Thymus (tissue), 11 donors: ENCODE data around the gene DDA1. TPM values are rescaled to one million over a fixed set of nuclear protein-coding genes. Genes with fewer than 3 reads are reported as not detected.

ENCODE experiments used
- DNase-seq, 9 donors: peaks; one replicate each; pipeline ENCODE4 v3.0.0-alpha.2; 2013; ENCODE audit warnings: low spot score in 9 of 9, low read depth in 6 of 9, missing footprints in 1 of 9
- H3K27ac ChIP-seq, 2 donors: one replicate each; pipeline ENCODE4 v1.5.1; 2013; ENCODE audit warnings: control low read depth in 1 of 2, low read depth in 1 of 2, low read length in 1 of 2, mild to moderate bottlenecking in 1 of 2, moderate library complexity in 1 of 2
- H3K27me3 ChIP-seq, 2 donors: one replicate each; pipeline ENCODE4 v1.5.1; 2013; ENCODE audit warnings: low read length in 1 of 2; ENCODE audit not compliant: control insufficient read depth in 2 of 2, insufficient read depth in 1 of 2
- H3K36me3 ChIP-seq, 2 donors: one replicate each; pipeline ENCODE4 v1.5.1; 2013; ENCODE audit warnings: low read length in 1 of 2, mild to moderate bottlenecking in 1 of 2, moderate library complexity in 1 of 2; ENCODE audit not compliant: control insufficient read depth in 2 of 2, insufficient read depth in 2 of 2
- H3K4me1 ChIP-seq, 2 donors: one replicate each; pipeline ENCODE4 v1.5.1; 2013; ENCODE audit warnings: low read length in 2 of 2; ENCODE audit not compliant: control insufficient read depth in 2 of 2, insufficient read depth in 2 of 2
- H3K4me3 ChIP-seq, 2 donors: one replicate each; pipeline ENCODE4 v1.5.1; 2013; ENCODE audit warnings: low read length in 2 of 2, control low read depth in 1 of 2, mild to moderate bottlenecking in 1 of 2
- H3K9me3 ChIP-seq, 2 donors: one replicate each; pipeline ENCODE4 v1.5.1; 2013; ENCODE audit warnings: low read length in 1 of 2, mild to moderate bottlenecking in 1 of 2; ENCODE audit not compliant: control insufficient read depth in 2 of 2, insufficient read depth in 1 of 2
- WGBS: extraction: QIAGEN DNeasy Blood & Tissue Kit; methylation state at CpG from one replicate; pipeline ENCODE4 v1.1.7; 2013; 5-methylcytosine and 5-hydroxymethylcytosine counted together
- polyA plus RNA-seq: library from polyadenylated mRNA; stranded (reverse); fragments of 200-250 nt; gene quantifications from one replicate; pipeline ENCODE4 v1.2.3, GENCODE V29; 2013
- total RNA-seq: library from RNA; stranded (reverse); fragments of 120-200 nt; gene quantifications from one replicate; pipeline ENCODE4 v1.2.4, GENCODE V29; 2013
- donor health status: healthy.

DDA1 gene
- total and polyA plus RNA-seq, 2 donors = 23.5 to 51.7 TPM

- H3K27me3 ChIP-seq = peaks cover 3 to 14% of the 10 kb centered on the region in 2 donors
- H3K36me3 ChIP-seq = peaks cover 2 to 14% of the 10 kb centered on the region in 2 donors
- peaks cover 0 to 3% of the 10 kb centered on the region in 2 donors for H3K9me3 ChIP-seq
- DNase-seq = peak in 6 of 9 donors; percentile 45 to 81 (median 69)
- no peak overlapping the region for H3K27ac ChIP-seq
- H3K4me1 ChIP-seq = peaks cover 0 to 12% of the 10 kb centered on the region in 2 donors
- WGBS = 19% methylated on average over 24 of the region's 24 CpGs
- H3K4me3 ChIP-seq = no peak overlapping the region
Measured at GRCh38 chr19:17346109-17346671, 36.8 kb downstream of the DDA1 start.

- 38% methylated on average over 6 of the region's 6 CpGs for WGBS
- no peak overlapping the region for H3K4me3 ChIP-seq
- H3K36me3 ChIP-seq = peaks cover 0 to 6% of the 10 kb centered on the region in 2 donors
- H3K27ac ChIP-seq = no peak overlapping the region
- H3K27me3 ChIP-seq = peaks cover 3 to 14% of the 10 kb centered on the region in 2 donors
- H3K4me1 ChIP-seq = peaks cover 0 to 18% of the 10 kb centered on the region in 2 donors
- DNase-seq = no peak
- H3K9me3 ChIP-seq = peaks cover 0 to 6% of the 10 kb centered on the region in 2 donors
Measured at GRCh38 chr19:17347361-17347760, 38.0 kb downstream of the DDA1 start.

- Histone ChIP-seq H3K9me3 (peaks cover 0 to 6% of the 10 kb centered on the region in 2 donors), H3K4me3 (no peak overlapping the region), H3K36me3 (peaks cover 0 to 4% of the 10 kb centered on the region in 2 donors), H3K4me1 (peaks cover 0 to 18% of the 10 kb centered on the region in 2 donors), H3K27me3 (peaks cover 3 to 14% of the 10 kb centered on the region in 2 donors), H3K27ac (peak overlapping the region in 1 of 2 donors; percentile 18)
- no peak for DNase-seq
- 82% methylated on average over 2 of the region's 2 CpGs for WGBS
Measured at GRCh38 chr19:17347877-17348276, 38.5 kb downstream of the DDA1 start.

GRCh38 chr19:17348700-17349099 lies 39.3 kb downstream of the DDA1 start:
- WGBS = 17% methylated on average over 12 of the region's 12 CpGs
- Histone ChIP-seq H3K27me3 (peaks cover 3 to 14% of the 10 kb centered on the region in 2 donors), H3K9me3 (peaks cover 0 to 6% of the 10 kb centered on the region in 2 donors), H3K36me3 (peaks cover 0 to 4% of the 10 kb centered on the region in 2 donors), H3K27ac (no peak overlapping the region), H3K4me3 (no peak overlapping the region), H3K4me1 (peaks cover 0 to 18% of the 10 kb centered on the region in 2 donors)
- no peak for DNase-seq

- Histone ChIP-seq H3K27ac (no peak overlapping the region), H3K27me3 (peaks cover 3 to 14% of the 10 kb centered on the region in 2 donors), H3K4me1 (peaks cover 0 to 15% of the 10 kb centered on the region in 2 donors), H3K36me3 (no peaks in the 10 kb centered on the region), H3K9me3 (peaks cover 0 to 6% of the 10 kb centered on the region in 2 donors), H3K4me3 (no peak overlapping the region)
- no peak for DNase-seq
- WGBS = 97% methylated on average over 45 of the region's 45 CpGs
Measured at GRCh38 chr19:17351815-17352435, 42.6 kb downstream of the DDA1 start.

GRCh38 chr19:17352608-17353280 lies 43.4 kb downstream of the DDA1 start:
- Histone ChIP-seq H3K27me3 (peaks cover 3 to 12% of the 10 kb centered on the region in 2 donors), H3K4me3 (no peak overlapping the region), H3K9me3 (peaks cover 0 to 6% of the 10 kb centered on the region in 2 donors), H3K36me3 (no peaks in the 10 kb centered on the region), H3K27ac (no peak overlapping the region), H3K4me1 (peaks cover 0 to 11% of the 10 kb centered on the region in 2 donors)
- no peak for DNase-seq
- 83% methylated on average over 14 of the region's 14 CpGs for WGBS

GRCh38 chr19:17353386-17353785 lies 44.0 kb downstream of the DDA1 start:
- Histone ChIP-seq H3K36me3 (no peaks in the 10 kb centered on the region), H3K27ac (no peak overlapping the region), H3K4me1 (peaks cover 0 to 11% of the 10 kb centered on the region in 2 donors), H3K4me3 (no peak overlapping the region), H3K27me3 (peaks cover 3 to 8% of the 10 kb centered on the region in 2 donors), H3K9me3 (peaks cover 0 to 6% of the 10 kb centered on the region in 2 donors)
- no peak for DNase-seq
- WGBS = 96% methylated on average over 8 of the region's 8 CpGs

GRCh38 chr19:17357078-17357666 lies 47.8 kb downstream of the DDA1 start:
- no peak overlapping the region for H3K4me3 ChIP-seq
- 95% methylated on average over 7 of the region's 7 CpGs for WGBS
- no peaks in the 10 kb centered on the region for H3K36me3 ChIP-seq
- no peaks in the 10 kb centered on the region for H3K27me3 ChIP-seq
- no peaks in the 10 kb centered on the region for H3K9me3 ChIP-seq
- DNase-seq = no peak
- H3K27ac ChIP-seq = no peak overlapping the region
- no peaks in the 10 kb centered on the region for H3K4me1 ChIP-seq

- H3K27me3 ChIP-seq = no peaks in the 10 kb centered on the region
- H3K36me3 ChIP-seq = no peaks in the 10 kb centered on the region
- 94% methylated on average over 11 of the region's 11 CpGs for WGBS
- no peaks in the 10 kb centered on the region for H3K4me1 ChIP-seq
- H3K9me3 ChIP-seq = no peaks in the 10 kb centered on the region
- no peak overlapping the region for H3K4me3 ChIP-seq
- DNase-seq = no peak
- H3K27ac ChIP-seq = no peak overlapping the region
Measured at GRCh38 chr19:17357724-17358123, 48.4 kb downstream of the DDA1 start.
